NCI-H1092 (cell line): ENCODE measurements around the gene PCBP2.
"Not testable (repeated sequence)": the region's sequence is repeated elsewhere in the genome, so short reads cannot be mapped to it uniquely, and the experiment has no call there.

Experiments
- DNase-seq: peaks from one replicate; lab custom pipeline; 2025; lab: John Stamatoyannopoulos, UW

PCBP2 gene

DNA sequence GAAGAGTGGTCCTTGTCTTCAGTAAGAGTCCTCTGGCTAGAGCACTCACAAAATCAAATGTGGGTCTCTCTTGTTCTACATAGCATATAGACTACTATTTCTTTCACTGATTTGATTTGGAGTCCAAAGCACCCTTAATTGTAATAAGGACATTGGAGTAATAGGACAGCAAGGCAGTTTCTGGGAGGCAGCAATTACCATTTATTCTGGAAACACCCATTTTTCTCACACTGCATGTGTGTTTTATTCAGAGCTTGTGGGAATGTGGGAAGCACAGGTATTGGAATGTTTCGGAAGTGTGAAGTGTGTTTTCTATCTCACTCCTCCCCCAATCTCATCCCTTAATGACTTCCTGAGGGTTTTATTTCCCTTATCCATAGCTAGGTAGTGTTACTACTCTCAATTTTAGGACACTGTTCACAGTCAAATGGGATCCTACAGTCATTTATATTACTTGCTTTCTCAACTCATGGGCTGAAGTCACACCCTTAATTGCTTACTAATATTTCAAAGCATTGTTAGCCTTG lies 20.2 kb downstream of the PCBP2 start:
- DNase-seq = no peak

DNA sequence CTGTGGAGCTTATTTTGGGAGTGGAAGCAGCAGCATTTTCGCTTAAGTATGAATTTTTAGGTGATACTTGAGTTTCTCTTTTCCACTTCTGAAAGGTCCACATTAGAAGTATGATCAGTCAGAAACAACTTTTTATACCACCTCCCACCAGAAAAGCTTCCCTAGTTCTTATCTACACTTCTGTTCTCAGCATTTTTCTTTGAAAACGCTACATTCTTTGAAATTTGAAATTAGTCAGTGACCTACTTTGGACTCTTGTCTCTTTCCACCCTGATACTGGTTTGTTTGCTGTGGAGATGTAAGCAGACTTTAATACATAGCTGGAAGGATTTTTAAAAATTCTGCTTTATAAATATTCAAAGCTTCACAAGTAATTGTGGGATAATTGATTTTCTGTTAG lies 22.2 kb downstream of the PCBP2 start:
- no peak for DNase-seq

DNA sequence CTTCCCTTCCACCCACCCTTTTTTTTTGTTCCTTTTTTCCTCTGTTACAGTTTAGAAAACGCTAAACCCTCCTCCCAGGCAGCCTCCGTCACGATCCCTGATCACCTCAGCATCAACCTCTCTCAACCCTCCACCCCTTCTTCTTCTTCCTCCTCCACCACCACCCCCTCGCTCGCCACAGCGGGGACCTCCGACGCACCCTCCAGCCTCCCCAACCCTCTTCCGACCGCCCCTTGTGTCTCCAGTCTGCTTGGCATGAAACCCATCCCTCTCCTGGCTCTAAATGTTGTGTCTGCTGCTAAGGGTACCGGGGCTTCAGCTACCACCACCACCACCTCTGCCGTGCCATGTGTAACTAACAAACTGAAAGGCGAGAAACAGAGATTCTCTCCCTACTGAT lies 22.9 kb downstream of the PCBP2 start:
- no peak for DNase-seq

DNA sequence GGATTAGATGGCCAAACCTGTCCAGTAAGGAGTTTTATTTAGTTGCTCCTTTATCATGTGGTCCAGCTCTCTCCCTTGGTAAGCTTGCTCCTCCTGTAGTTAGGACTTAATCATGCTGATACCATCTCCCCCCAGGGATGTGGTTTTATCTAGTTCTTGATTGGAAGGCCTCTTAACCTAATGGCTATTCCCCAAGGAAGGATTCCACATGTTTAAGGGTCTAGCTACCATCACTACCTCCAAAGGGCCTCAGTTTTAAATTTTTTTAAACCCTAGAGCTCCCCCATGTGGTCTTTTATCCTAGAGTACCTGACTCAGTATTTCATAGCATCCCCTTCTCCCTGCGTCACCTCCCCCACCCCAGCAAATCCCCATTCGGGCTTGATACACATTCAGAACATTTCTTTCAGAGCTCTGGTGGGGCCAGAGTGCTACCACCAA lies 24.9 kb downstream of the PCBP2 start:
- DNase-seq = no peak

GRCh38 chr12:53478865-53479264 lies 27.0 kb downstream of the PCBP2 start:
- no peak for DNase-seq

- DNase-seq = no peak
Observed at GRCh38 chr12:53479331-53479730, 27.4 kb downstream of the PCBP2 start.

GRCh38 chr12:53480491-53481442 lies 28.9 kb downstream of the PCBP2 start:
- DNase-seq = no peak

- not testable (repeated sequence) for DNase-seq
Observed at GRCh38 chr12:53481458-53481857, 29.6 kb downstream of the PCBP2 start.

DNA sequence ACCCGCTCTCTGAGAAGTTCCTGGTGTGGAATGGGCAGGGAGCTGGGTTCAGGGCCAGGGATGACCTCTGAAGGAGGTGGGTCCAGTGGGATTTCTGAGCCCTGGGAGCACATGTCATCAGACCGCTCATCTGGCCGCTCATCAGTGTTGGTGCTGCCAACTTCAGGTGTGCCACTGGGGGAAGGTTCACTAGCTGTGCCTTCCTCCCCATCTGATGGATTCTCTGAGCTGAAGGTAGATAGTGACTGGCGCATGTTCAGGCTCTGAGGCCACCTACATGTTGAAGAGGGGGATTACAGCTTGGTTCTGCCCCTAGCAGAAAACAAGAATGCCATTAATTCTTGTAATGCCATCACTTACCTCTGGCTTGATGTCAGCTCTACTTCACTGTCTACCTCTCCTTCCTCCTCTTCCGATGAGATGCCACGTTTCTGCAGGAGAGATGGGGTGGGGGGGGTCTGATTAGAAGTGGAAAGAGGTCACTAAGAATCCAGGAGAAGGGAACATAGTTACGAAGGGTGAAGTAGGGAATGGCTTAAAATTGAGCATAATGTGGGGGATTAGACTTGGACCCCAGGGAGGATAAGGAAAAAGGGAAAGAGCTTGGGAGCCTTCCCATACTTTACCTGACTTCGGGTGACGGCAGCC lies 30.2 kb downstream of the PCBP2 start:
- DNase-seq = no peak

GRCh38 chr12:53482626-53483168 lies 30.8 kb downstream of the PCBP2 start:
- no peak for DNase-seq

- no peak for DNase-seq
Observed at GRCh38 chr12:53483225-53483978, 31.5 kb downstream of the PCBP2 start.

GRCh38 chr12:53483979-53484377 lies 32.1 kb downstream of the PCBP2 start:
- no peak for DNase-seq

DNA sequence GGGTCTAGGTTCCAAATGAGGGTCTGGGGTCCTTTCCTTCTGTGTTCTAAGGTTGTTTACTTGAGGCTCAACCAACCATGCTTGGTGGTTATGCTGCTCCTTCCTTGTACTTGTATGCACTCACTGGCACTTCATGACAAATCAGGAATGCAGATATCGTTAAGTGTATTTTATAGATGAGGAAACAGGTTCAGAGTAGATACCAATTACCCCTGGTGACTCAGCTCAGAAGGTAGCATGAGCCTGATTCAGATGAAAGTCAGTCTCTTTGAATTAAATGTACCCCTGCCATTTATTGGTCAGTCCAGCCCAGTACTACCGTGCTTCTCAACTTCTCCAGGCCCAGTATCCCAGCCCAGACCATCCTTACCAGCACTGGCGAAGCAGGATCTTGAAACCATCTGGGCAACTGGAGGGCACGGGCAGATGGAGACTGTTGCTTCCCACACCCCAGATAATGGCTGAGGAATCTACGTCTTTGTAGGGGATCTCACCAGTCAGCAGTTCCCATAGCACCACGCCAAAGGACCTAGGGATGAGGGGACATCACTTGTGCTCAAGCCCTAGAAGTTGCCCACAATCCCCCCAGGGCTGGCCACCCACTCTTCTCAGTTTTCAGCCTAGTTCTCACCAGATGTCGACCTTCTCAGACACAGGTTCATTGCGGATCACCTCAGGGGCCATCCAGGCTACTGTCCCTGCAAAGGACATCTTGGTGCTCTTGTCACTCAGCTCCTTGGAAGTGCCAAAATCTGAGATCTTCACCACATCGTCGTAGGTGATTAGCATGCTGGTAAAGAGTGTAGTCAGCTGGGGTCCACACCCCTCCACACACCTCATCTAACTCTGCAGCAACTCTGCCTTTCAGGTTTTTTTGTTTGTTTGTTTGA lies 33.0 kb downstream of the PCBP2 start:
- DNase-seq = no peak

- no peak for DNase-seq
Observed at GRCh38 chr12:53485955-53486735, 34.2 kb downstream of the PCBP2 start.

DNA sequence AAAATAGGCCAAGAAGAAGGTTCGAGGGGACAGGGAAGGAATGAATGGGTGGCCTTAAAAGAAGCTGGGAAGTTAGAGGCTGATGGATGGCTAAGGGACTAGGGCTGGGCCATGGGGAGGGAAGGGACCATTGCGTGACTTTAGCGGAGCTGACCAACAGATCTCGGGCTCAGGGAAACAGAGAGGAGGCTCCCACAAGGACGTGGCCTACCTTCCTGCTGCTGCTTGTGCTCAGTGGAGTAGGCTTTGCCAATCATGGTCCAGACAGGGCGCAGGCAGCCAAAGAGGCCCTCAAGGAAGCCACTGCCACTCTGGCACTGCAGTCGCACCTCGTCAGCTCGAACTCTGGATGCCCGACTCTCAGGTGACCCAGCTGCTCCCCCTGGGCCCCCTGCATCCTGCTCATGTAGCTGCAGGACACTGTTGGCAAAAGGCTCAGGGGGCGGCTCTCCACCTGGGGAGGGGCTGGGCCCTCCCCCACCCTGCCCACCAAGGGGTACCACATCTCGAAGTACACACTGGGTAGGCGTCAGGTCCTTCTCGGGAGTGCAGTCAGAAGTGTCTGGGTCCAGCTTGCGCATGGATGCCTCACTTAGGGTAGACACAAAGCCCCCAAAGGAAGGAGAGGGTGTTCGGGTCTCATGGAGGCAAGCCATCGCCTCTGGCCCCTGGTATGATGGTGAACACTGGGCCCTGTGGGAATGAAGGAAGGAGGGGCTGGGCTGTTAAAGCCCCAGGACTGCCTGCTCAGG lies 35.0 kb downstream of the PCBP2 start:
- DNase-seq = no peak

DNA sequence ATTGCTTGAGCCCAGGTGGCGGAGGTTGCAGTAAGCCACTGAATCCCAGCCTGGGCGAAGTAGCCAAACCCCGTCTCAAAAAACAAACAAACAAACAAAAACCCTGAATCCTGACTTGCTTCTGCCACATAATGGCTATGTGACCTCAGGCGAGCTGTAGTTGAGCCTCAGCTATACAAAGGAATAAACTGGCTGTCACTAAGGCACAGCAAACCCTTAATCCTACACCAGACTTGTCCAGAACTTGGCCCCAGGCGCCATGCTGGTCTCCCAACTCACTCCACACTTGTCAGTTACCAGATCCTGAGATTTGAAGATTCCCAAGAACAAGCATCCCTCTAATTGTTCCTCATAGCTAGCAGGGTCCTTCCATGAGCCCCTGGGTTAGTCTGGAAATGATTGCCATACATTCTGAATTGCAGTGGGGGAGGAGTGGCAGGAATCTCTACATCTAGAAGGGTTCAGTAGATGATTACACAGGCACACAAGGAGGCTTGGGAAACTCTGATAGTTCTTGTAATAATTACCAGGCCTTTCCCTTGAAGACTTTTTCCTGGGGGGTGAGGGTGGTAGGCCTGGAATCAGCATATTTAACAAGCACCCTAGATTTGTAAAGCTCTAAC lies 37.5 kb downstream of the PCBP2 start:
- DNase-seq = no peak

DNA sequence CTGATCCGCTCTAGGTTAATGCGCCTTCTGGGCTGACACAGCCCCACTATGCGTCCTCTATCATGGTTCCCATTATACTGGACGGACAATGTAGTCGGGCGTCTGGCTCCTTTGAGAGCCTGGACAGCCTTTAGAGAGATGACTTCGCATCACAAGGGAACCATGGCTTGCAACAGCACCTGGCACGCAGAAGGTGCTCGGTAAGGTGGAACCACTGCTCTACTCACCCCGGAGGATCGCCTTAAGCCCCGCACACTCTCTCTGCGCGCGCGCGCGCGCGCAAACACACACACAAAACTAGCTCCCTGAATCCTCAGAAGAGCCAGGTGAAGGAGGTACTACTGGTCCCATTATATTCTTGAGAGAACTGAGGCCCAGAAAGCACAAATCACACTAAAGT lies 40.3 kb downstream of the PCBP2 start:
- DNase-seq = no peak

DNA sequence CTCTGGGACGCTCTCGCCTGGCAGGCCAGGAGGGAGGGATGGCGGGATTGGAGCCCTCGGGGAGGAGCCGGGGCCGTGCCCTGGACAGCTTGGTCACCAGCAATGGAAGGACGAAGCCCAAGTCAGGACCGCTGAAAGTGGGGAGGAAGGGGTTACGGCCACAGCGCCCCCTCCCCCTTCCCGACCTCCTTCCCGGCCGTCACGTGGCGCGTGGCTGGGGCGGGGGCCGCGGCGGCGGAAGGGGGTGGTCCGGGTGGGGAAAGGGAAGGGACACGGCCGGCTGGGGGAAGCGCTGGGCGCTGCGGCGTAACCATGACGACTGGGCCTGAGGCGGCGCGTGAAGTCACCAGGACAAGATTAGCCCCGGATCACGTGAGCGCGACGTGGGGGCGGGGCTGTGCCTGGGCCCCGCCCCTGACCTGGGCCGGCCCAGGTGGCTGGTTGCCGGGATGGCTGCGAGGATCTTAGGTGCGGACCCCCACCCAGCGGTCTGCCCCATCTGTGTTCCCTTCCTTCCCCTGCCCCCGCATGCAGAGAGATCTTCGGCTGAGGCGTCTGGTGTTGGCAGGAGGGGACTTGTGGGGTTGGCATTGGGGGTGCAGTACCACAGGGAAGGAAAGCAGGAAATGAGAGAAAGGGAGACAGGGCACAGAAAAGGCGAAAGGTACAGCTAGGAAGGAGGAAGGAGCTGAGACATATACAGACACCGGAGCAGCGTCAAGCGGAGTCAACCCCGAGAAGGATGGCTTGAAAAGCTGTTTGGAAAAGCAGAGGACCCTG lies 41.1 kb downstream of the PCBP2 start:
- peak; percentile 69 for DNase-seq
